Measurements from ENCODE around the gene CLTCL1. TPM values are rescaled to one million over a fixed set of nuclear protein-coding genes. Genes with fewer than 3 reads are reported as not detected.
A peak's percentile ranks its signal among the peaks of the same experiment; 100 is the strongest.

CLTCL1 gene
- total and polyA plus RNA-seq, 9 of the 15 experiments (the other 6 are each of a cell fraction or from before 2014, with no cell fraction given), result 1.1 to 11.7 (median 5.0) TPM

DNA sequence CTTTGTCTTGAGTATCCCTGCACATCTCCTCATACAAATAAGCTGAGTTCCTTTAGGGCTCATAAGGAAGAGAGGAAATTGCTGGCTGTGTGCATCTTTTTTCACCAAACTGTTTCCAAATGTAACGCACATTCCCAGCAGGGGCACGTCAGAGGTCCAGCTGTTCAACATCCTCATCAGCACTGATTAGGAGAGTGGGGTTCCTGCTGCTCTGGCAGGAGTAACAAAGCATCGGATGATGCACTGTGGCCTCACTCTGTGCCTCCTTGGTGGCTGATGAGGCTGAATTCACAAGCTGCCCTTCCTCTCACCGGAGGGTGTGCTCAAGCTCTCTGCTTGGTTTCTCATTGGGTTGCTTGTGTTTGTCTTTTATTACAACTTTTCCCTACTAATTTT lies 77.4 kb downstream of the CLTCL1 start (continued):
- TF ChIP-seq NR4A1 (CRISPR knock-in tag; IDR thresholded peaks at IDR 0.05), result 0 out of 2 replicates have a peak, but pooled peaks have one; percentile 37
- TF ChIP-seq NR4A1 (tag; IDR thresholded peaks at IDR 0.05), result no peak
- no peak for TF ChIP-seq RAD51 (IDR thresholded peaks at IDR 0.05; ENCODE audit: borderline replicate concordance, low read depth)
- TF ChIP-seq GATA2 (CRISPR knock-in tag; IDR thresholded peaks at IDR 0.05), result no peak
- TF ChIP-seq CEBPG (CRISPR knock-in tag; IDR thresholded peaks at IDR 0.05), result no peak
- TF ChIP-seq CEBPG (tag; conservative IDR thresholded peaks at IDR 0.05 in 1 of 2, IDR thresholded peaks at IDR 0.05 in 1 of 2), result no peak
- TF ChIP-seq PCBP1 (IDR thresholded peaks at IDR 0.05; ENCODE audit: low read depth, low read length, poor library complexity, severe bottlenecking), result no peak
- 0 out of 2 replicates have a peak, but pooled peaks have one; percentile 19 for TF ChIP-seq HDAC6 (IDR thresholded peaks at IDR 0.05; ENCODE audit: low read depth, low read length)
- TF ChIP-seq PYGO2 (tag; IDR thresholded peaks at IDR 0.05), result peak; percentile 3; the same call in 1 of the 2 replicates
- no peak for TF ChIP-seq MAFG (tag; conservative IDR thresholded peaks at IDR 0.05)
- no peak for TF ChIP-seq ZNF232 (CRISPR knock-in tag; IDR thresholded peaks at IDR 0.05)
- TF ChIP-seq ZBTB7A (IDR thresholded peaks at IDR 0.05; ENCODE audit: borderline replicate concordance, control insufficient read depth, low read depth, low read length), result no peak
- TF ChIP-seq PHF20 (IDR thresholded peaks at IDR 0.05; ENCODE audit: partially characterized antibody), result no peak
- TF ChIP-seq NCOA2 (IDR thresholded peaks at IDR 0.05; ENCODE audit: partially characterized antibody in 2 of 2), result no peak
- TF ChIP-seq CBX1 (IDR thresholded peaks at IDR 0.05; ENCODE audit: low read depth), result no peak
- TF ChIP-seq, protein P1, sequence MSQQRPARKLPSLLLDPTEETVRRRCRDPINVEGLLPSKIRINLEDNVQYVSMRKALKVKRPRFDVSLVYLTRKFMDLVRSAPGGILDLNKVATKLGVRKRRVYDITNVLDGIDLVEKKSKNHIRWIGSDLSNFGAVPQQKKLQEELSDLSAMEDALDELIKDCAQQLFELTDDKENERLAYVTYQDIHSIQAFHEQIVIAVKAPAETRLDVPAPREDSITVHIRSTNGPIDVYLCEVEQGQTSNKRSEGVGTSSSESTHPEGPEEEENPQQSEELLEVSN (IDR thresholded peaks at IDR 0.05; ENCODE audit: borderline replicate concordance in 1 of 2, extremely low read depth in 1 of 2, insufficient read depth in 1 of 2, insufficient read length in 1 of 2, low read depth in 1 of 2, low read length in 1 of 2, poor library complexity in 1 of 2, severe bottlenecking in 1 of 2), result no peak
- TF ChIP-seq TAF1 (IDR thresholded peaks at IDR 0.05; ENCODE audit: control insufficient read depth, extremely low read depth, insufficient read depth, low read length, severe bottlenecking), result no peak
- TF ChIP-seq ELF1 (tag; IDR thresholded peaks at IDR 0.05), result no peak
- no peak for TF ChIP-seq KLF6 (CRISPR knock-in tag; IDR thresholded peaks at IDR 0.05; ENCODE audit: borderline replicate concordance)
- TF ChIP-seq, protein P2, sequence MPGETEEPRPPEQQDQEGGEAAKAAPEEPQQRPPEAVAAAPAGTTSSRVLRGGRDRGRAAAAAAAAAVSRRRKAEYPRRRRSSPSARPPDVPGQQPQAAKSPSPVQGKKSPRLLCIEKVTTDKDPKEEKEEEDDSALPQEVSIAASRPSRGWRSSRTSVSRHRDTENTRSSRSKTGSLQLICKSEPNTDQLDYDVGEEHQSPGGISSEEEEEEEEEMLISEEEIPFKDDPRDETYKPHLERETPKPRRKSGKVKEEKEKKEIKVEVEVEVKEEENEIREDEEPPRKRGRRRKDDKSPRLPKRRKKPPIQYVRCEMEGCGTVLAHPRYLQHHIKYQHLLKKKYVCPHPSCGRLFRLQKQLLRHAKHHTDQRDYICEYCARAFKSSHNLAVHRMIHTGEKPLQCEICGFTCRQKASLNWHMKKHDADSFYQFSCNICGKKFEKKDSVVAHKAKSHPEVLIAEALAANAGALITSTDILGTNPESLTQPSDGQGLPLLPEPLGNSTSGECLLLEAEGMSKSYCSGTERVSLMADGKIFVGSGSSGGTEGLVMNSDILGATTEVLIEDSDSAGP (CRISPR knock-in tag; IDR thresholded peaks at IDR 0.05), result no peak
- no peak for TF ChIP-seq ESRRB (CRISPR knock-in tag; IDR thresholded peaks at IDR 0.05; ENCODE audit: borderline replicate concordance)
- TF ChIP-seq, protein P3, sequence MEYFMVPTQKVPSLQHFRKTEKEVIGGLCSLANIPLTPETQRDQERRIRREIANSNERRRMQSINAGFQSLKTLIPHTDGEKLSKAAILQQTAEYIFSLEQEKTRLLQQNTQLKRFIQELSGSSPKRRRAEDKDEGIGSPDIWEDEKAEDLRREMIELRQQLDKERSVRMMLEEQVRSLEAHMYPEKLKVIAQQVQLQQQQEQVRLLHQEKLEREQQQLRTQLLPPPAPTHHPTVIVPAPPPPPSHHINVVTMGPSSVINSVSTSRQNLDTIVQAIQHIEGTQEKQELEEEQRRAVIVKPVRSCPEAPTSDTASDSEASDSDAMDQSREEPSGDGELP (CRISPR knock-in tag; IDR thresholded peaks at IDR 0.05; ENCODE audit: borderline replicate concordance), result peak; percentile 49; the same call in 1 of the 2 replicates
